Heart left ventricle (tissue), 13 donors: Measurements from ENCODE around the gene RAVER1.

Experiments
- POLR2A ChIP-seq, 2 donors: fragments of 450-650 bp; IDR thresholded peaks; one replicate each; pipeline ENCODE4 v1.6.1; 2017; ENCODE audit warnings: antibody characterized with exemption in 2 of 2, mild to moderate bottlenecking in 2 of 2, moderate library complexity in 2 of 2
- TF ChIP-seq, protein P1 (sequence below), 12 donors: fragments of 200-600 bp; sonication (generic) in 4 of 12; IDR thresholded peaks; one replicate each; pipeline versions ENCODE4 v1.5.0 to v1.8.0; 2018 to 2022; ENCODE audit warnings: antibody characterized with exemption in 12 of 12, mild to moderate bottlenecking in 5 of 12
- donor health status: ischemic (EF 13 %, LVEDD 7.1; RV severe dilation, severe dysfunction).
- donor health status: DM: no; HTN: yes; CAD: no.
- donor health status: DM: no; HTN: no; CAD: no.
- donor health status: ischemic (EF 25% LVEDD 6.9; RV normal size, moderate dysfunction).
- donor health status: ischemic (EF 25% LVEDD 5.7; RV mildly dilated, moderate dysfunction).
- donor health status: ischemic (EF 35%, LVEDD 5.7; RV mildly dilated, moderate dysfunction).
- donor health status: nonischemic (EF 11% LVEDD 7.7; RV severe dilation, severe dysfunction).
- donor health status: DM: yes; HTN: yes; CAD: no.
- donor health status: PGD.
- donor health status: ischemic (EF 29% LVEDD 5.4; RV normal size, mild dysfunction).
- donor health status: nonischemic (EF 23%, LVEDD 6.1; RV moderate dilation, normal function).

DNA sequence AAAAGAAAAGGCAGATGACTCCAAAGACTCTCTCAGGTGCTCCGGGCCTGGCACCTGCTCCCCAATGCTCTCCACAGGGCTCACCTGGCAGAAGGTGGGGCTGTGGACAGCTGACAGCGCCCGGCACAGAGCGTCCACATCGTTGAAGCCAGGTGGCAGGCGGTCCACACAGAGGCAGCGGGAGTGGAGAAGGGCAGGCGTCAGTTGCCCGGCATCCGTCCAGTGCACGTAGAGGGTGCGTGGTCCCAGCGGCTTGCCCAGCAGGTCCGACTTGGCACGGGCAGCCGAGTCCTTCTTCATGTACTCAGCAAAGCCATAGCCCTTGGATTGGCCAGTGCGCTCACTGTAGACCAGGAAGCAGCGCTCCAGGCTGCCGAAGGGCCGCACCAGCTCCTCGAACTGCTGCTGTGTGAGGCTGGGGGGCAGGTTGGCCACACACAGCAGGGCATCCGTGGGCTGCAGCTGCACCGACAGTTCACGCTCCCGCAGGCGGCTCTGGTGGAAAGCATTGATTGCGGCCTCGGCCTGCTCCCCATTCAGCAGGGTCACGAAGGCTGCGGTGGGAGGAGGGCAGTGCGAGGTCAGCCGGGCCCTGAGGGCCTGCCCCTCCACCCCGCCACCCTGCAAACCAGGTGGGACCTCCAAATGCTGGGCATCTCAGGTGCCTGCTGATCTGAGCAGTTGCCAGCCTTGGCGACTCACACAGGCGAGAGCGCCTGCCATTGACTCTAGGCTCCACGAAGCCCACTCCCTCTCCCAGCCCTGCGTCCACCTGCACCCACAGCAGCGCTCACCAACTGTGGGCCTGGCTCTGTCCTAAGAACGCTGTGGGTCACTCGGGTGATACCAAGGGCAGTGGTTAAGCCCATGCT is 4.5 kb downstream of the RAVER1 start:
- TF ChIP-seq, protein P1, sequence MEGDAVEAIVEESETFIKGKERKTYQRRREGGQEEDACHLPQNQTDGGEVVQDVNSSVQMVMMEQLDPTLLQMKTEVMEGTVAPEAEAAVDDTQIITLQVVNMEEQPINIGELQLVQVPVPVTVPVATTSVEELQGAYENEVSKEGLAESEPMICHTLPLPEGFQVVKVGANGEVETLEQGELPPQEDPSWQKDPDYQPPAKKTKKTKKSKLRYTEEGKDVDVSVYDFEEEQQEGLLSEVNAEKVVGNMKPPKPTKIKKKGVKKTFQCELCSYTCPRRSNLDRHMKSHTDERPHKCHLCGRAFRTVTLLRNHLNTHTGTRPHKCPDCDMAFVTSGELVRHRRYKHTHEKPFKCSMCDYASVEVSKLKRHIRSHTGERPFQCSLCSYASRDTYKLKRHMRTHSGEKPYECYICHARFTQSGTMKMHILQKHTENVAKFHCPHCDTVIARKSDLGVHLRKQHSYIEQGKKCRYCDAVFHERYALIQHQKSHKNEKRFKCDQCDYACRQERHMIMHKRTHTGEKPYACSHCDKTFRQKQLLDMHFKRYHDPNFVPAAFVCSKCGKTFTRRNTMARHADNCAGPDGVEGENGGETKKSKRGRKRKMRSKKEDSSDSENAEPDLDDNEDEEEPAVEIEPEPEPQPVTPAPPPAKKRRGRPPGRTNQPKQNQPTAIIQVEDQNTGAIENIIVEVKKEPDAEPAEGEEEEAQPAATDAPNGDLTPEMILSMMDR (IDR thresholded peaks at IDR 0.05), result no peak
- TF ChIP-seq POLR2A (IDR thresholded peaks at IDR 0.05), result no peak
